Endometrial microvascular endothelial cells (primary cell): ENCODE results near the gene ELF2. TPM values are rescaled to one million over a fixed set of nuclear protein-coding genes. Genes with fewer than 3 reads are reported as not detected.
"Not testable (repeated sequence)": the region's sequence is repeated elsewhere in the genome, so short reads cannot be mapped to it uniquely, and the experiment has no call there.

ENCODE experiments used
- in situ Hi-C: cut with HindIII; loops from 2 replicates; pipeline ENCODE4 v1.10.0; 2017; ENCODE audit warnings: low sequenced_read_pairs, low pct_unique_long_range_greater_than_20kb; ENCODE audit errors: inconsistent ontology term
- total RNA-seq: library from RNA; depleted of rRNA; stranded (reverse); fragments of >200 nt; gene quantifications from one replicate; pipeline ENCODE4 v1.2.3, GENCODE V29; 2015; ENCODE audit errors: inconsistent ontology term

Gene ELF2
- total RNA-seq, 1 donor from 2014 or later: 18.9 TPM

DNA sequence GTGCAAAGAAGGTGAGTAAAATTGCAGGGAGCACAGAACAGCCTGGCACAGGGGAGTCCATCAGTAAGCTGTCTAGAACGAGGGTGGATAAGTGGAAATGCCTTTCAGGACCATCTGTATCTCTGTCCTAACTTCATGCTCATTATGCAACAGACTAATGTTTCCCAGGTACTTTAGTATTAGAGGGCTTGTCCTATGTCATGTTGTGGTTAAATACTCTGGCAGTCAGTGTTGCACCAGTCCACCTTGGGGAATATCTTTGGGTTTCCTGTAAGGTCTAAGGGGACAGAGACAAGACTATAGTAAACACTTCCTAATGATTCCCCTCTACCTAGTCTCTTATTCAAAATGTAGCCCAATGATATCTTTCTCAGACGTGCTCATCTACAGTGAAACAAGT, 140.1 kb downstream of the ELF2 start:
- in situ Hi-C loops: no loop called here

DNA sequence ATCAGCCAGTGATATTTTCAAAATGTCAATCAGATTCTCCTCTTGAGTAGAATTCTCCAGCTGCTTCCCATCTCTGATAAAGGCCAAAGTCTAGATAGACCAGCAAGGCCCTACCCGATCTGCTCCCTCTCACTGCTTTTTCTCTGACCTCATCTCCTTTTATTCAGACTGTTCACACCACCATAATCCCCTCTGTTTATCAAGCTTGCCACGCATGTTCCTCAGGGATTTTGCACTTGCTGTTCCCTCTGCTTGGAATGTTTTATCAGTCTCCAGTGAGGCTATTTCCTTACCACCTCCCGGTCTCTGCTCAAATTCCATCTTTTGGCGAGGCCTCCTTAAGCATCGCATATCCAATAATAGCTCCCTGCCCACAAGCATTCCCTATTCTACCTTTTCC, 141.4 kb downstream of the ELF2 start:
- in situ Hi-C loops: no loop called here

DNA sequence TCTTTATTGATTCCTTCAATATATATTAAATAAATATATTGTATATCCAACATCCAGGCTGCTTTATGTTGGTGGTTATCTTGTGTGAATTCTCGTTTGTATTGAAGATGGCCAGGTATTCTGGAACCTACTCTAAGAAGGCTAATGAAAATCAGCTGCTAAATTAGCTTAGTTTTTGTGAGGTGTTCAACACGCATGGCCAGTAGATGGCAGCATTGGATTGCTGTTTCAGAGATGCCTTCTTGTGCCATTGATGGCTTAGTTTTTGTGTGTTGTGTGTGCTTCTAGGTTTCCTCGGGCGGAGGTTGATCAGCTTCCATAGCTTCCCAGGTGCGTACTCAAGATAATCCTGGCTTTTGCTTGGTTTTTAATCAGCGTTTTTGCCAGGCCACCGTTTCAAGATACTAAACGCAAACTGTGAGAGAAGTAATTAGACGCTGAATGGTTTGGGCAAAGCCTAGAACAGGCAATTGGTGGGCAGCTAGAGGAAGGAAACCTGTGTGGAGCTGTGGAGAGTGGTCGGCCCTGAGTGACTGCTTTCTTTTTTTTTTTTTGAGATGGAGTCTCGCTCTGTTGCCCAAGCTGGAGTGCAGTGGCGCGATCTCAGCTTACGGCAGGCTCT, 146.3 kb downstream of the ELF2 start:
- in situ Hi-C loops: no loop called here

DNA sequence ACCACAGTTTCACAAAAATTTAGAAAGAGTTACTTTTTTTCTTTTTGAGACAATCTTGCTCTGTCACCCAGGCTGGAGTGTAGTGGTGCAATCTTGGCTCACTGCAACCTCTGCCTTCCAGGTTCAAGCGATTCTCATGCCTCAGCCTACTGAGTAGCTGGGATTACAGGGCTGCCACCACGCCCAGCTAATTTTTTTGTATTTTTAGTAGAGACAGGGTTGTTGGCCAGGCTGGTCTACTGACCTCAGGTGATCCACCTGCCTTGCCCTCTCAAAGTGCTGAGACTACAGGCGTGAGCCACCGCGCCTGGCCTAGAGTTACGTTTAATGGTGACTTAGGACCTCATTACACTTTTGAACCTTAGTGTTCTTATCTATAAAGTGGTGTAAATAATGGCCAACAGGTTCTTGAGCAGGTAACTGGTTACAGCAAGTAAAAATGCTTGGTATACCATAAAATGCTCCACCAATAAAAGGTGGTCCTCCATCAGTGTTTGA, 147.1 kb downstream of the ELF2 start:
- in situ Hi-C loops: not testable (repeated sequence)

DNA sequence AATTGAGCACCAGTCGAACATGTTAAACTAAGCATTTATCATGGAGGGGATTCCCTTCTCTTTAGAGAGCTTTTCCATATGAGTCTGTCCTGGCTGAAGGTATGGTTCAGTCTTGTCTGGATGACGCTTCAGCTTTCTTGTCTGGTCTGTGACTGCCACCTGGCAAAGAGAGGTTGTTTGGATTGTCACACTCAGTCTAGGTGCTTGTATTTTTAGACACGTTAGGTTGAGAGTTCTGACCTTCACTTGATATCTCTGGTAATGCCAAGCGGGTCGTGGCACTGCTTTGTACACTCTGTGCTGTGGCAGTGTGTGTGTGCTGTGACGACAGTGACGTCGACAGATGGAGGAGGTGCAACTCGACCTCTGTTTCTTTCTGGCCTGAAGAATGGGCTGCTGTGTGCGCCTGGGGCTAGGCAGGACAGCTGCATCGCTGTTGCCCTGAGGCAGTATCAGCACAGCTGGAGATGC, 148.8 kb downstream of the ELF2 start:
- in situ Hi-C loops: no loop called here

DNA sequence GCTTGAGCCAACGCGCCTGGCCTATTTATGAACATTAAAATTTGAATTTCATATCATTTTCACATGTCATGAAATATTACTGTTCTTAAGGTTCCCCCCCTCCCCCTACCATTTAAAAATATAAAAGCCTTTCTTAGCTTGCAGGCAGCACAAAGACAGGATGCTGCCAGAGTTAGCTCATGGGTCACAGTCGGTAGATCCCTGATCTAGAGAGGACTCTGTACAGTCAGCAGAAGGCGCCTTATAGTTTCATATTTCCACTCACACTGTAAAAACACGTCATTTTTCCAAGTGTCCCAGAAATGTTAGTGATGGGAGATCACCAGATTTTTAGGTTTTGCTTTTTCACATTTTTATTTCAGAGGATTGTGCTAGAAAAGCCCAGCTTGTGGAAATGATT, 149.2 kb downstream of the ELF2 start:
- in situ Hi-C loops: no loop called here

DNA sequence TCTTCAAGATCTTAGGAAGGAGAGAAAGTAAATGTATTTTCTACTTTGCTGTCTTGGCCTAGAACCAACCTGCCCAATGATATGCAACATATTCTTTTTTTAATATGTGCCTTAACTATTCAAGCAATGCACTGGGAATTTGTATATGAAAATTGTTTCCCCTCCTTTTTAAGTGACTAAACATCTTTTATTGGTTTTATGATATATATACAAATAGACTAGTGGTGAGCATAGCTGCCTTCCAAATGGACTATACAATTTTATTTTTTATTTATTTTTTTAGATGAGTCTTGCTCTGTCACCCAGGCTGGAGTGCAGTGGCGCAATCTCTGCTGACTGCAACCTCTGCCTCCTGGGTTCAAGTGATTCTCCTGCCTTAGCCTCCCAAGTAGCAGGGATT, 151.2 kb downstream of the ELF2 start:
- in situ Hi-C loops: no loop called here

DNA sequence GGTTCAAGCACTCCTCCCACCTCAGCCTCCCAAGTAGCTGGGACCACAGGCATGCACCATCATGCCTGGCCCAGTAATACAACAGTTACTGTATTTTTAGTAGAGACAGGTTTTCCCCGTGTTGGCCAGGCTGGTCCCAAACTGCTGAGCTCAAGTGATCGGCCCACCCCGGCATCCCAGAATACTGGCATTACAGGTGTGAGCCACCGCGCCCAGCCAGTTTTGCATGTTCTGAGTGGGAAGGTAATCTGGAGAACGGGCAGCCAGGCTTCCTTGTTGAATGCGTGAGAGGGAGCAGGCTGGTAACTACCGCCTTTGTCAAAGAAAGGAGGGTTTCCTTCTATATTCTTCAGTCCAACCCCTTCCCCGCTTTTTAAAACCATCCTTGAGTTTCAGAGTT, 152.3 kb downstream of the ELF2 start:
- in situ Hi-C loops: no loop called here

DNA sequence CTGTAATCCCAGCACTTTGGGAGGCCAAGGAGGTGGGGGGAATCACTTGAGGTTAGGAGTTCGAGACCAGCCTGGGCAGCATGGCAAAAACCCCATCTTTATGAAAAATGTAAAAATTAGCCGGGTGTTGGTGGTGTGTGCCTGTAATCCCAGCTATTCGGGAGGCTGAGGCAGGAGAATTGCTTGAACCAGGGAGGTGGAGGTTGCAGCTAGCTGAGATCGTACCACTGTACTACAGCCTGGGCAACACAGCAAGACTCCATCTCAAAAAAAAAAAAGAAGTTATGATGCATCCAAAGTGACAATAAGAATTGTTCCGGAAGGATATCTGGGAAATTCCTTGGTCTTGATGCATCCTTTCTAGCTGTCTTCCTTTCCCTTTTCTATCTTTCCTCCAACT, 154.2 kb downstream of the ELF2 start:
- in situ Hi-C loops: no loop called here

DNA sequence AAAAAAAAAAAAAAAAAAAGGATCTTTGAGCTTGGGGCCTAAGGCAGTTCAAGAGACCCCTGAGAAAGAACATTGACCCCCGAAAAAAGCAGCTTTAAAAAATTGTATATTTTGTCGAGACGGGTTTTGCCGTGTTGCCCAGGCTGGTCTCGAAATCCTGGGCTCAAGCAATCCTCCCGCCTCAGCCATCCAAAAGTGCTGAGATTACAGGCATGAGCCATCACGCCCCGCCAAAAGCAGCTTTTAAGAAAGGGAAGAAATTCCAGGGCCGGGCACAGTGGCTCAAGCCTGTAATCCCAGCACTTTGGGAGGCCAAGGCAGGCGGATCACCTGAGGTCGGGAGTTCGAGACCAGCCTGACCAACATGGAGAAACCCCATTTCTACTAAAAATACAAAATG, 155.9 kb downstream of the ELF2 start:
- in situ Hi-C loops: not testable (repeated sequence)

DNA sequence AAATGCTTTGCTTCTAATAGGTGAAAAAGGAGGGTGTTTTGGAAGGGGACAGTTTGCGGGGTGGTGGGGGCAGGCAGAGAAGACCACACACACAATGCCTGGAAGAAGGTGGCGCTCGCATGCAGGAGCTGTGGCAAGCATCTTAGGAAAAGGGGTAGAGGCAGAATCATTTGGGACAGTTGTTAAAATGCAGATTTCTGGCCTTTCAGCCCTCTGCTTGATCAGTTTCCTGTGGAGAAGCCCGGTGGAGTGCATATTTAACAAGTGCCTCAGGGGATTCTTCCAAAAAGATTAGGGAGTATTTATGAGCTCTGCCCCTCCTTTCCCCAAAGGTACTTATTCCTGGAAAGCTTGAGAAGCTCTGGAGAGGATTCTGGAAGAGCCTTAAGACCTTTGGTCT, 156.6 kb downstream of the ELF2 start:
- in situ Hi-C loops: no loop called here

DNA sequence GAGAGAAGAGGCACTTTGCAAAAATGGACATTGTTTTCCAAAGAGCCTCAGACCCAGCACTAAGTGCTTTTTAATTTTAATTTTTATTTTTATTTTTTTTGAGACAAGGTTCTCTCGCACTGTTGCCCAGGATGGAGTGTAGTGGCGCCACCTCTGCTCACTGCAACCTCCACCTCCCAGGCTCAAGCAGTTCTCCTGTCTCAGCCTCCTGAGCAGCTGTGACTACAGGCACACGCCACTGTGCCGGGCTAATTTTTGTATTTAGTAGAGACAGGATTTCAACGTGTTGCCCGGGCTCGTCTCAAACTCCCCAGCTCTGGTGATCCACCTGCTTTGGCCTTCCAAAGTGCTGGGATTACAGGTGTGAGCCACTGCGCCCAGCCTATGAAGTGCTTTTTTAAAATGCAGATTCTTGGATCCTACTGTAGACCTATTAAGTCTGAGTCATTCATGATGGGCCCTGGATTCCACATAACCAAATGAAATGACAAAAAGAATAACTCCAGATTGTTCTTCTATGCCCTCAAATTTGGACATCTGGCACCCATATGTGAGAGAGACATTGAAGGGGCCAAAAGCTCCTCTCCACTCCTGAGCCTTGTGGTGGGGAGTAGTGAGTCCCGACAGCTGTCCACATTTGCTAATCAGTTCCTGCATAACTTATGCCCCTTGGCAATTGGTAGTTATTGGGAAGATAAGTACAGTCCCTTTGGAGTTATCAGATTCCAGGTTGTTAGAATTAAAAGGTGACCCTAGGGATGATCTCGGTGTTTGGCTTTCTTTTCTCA, 157.9 kb downstream of the ELF2 start:
- in situ Hi-C loops: no loop called here

DNA sequence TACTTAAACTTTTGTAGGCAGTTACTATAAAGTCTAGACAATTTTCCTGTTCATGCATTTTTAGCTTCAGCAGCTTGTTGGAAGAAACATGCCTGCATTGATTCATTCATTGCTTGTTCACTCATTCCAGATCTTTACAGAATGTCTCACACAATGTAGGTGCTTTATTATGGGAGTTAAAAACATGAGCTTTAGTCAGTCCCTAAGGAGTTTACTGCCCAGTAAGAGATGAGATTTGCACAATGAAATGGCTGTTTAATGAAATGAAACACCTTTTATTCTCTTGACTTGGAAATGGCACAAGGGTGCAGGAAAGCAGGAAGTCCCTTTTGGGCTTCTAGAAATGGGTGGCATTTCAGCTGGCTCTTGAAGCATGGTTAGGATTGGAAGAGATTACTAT, 158.5 kb downstream of the ELF2 start:
- in situ Hi-C loops: no loop called here

DNA sequence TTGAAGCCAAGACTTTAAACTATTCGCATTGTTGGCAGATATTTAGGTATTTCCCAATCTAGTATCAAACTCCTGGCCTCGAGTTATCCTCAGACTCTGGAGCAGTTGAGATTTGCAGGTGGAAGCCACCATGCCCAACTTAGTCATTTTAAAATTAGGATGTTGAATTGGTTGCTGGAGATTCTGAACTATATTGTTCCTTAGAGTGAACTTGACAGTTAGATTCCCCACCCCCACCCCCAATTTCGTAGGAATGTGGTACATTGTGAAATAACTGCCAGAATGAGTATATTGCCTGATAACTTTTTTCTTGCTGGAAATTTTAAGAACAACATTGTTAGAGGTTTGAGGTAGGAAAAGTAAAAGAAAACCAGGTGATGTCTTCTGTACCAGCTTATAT, 159.2 kb downstream of the ELF2 start:
- in situ Hi-C loops: no loop called here

DNA sequence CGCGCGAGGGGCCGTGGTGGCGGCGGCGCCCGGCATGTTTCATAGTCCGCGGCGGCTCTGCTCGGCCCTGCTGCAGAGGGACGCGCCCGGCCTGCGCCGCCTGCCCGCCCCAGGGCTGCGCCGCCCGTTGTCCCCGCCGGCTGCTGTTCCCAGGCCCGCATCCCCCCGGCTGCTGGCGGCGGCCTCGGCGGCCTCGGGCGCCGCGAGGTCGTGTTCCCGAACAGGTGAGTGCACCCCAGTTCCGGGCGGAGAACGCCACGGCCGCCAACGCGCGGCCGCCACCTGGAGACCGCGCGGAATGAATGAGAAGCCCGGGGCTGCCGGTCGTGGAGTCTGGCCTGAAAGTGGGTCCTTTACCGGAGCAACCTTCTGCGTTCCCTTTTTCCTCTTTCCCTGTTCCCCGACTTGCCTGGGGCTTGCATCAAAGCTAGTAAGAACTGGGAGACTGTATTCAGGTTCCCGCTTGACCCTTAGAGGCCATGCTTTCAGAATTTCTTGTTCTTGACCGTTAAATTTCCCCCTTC, 161.0 kb downstream of the ELF2 start:
- in situ Hi-C loops: no loop called here

DNA sequence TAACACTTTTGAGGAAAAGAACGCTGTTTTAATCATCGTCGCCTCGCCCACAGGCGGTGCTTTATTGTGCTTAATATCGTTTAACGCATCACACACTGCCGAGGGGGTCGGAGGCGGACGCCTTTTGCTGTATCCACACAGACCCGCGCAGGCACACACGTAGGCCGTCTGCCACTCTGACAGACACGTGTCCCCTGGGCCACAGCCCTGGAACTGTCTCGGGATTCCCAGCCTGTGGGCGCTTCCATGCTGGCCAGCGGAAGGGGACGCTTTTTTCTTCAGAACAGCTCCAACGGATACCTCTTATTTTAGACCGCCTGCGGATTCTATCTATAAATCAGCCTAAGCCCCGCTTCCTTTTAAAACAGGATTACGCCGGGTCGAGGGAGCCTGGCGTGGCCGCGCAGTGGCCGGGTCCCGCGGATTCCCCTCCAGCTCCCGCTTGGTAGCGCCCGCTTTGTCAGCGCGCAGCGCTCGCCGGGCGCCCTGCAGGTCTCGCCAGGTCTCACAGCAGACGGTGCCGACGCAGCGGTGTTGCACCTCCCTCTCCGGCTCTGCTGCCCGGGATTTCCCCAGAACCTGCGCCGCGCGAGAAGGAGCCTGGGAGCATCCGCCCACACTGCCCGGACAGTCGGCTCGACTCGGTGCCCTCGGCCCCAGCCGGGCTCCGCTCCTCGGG, 161.6 kb downstream of the ELF2 start, which contains the start of gene NOCT:
TSS of gene NOCT (plus strand) at position 513 of the 679 bp plus-strand sequence. CDS start 201 bp downstream, outside the sequence.
- in situ Hi-C loops: no loop called here

DNA sequence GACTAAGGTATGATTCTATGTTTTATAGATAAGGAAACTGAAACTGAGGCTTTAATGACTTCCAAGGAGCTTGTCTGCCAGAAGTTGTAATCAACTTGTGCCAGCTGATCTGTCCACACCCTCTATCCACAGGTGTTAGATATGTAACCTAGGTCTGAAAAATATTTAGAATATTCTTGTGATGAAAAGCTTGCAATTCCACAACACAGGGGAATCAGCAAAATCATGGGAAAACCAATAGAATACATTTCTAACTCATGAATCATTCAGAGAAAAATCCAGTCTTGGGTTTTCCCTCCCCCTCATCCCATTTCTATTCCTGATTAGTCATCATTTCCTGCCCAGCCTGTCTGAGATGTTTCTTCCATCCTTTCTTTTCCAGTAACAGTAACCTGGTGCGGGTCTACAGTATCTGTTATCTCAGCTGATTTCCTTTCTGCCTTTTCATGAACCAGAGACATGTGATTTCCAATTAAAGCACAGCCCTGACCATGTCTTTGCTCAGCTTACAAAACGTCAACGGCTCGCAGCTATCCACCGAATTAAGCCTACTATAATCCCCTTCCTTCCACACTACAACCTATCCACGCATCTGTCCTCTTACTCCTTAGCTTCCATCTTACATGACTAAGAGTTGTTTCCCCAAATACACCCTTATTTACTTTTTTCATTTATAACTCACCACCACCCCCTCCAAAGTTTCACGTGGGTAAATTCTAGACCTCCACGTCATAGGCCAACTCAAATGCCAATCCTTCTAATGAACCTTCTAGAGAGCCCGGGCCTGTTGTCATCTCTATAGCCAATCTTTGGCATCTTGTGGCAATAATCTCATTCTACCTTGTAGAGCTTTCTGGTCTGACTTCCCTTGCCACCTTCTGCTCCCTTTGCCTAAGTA, 162.4 kb downstream of the ELF2 start:
- in situ Hi-C loops: no loop called here

DNA sequence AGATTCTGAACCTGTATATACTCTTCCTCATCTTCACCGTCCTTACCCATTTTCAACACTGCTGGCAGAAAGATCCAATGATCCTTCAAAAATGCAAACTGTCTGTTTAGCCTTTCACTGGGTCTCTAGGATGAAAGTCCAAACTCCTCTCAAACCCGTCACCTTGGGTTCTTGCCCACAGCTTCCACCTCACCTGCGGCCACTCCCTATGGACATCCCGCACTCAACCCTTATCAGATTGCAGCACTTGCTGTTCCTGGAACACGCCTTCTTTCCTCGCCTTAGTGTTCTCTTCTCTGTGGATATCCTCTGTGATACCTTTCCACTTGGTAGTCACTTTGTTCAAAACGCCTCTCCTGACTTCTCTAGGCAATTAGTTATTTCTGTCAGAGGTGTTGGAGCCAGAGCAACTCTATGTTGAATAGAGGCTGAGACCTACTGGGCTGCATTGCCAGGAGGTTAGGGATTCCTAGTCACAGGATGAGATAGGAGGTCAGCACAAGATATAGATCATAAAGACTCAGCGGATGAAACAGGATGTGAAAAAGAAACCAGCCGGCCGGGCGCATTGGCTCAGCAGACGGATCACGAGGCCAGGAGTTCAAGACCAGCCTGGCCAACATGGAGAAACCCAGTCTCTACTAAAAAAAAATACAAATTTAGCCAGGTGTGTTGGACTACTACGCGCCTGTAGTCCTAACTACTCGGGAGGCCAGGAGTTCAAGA, 165.6 kb downstream of the ELF2 start:
- in situ Hi-C loops: no loop called here
